Endothelial cell (in vitro differentiated cells): ENCODE data around the gene PDIA5. TPM values are rescaled to one million over a fixed set of nuclear protein-coding genes. Genes with fewer than 3 reads are reported as not detected.
A peak's percentile ranks its signal among the peaks of the same experiment; 100 is the strongest.

Source experiments
- DNase-seq: peaks from one replicate; pipeline ENCODE4 v3.0.0; 2021; ENCODE audit warnings: low spot score
- H3K27ac Mint-ChIP-seq: one replicate; pipeline ENCODE4 v1.8.0; 2021; ENCODE audit warnings: mixed read lengths, inconsistent platforms; ENCODE audit not compliant: unreplicated experiment
- H3K27me3 Mint-ChIP-seq: one replicate; pipeline ENCODE4 v1.8.0; 2021; ENCODE audit warnings: mild to moderate bottlenecking, moderate library complexity, mixed read lengths, inconsistent platforms; ENCODE audit not compliant: unreplicated experiment
- H3K36me3 Mint-ChIP-seq: one replicate; pipeline ENCODE4 v1.8.0; 2021; ENCODE audit warnings: mild to moderate bottlenecking, low read depth, mixed read lengths, inconsistent platforms; ENCODE audit not compliant: unreplicated experiment
- H3K4me1 Mint-ChIP-seq: one replicate; pipeline ENCODE4 v1.8.0; 2021; ENCODE audit warnings: mild to moderate bottlenecking, mixed read lengths, inconsistent platforms; ENCODE audit not compliant: unreplicated experiment
- H3K4me3 Mint-ChIP-seq: one replicate; pipeline ENCODE4 v1.8.0; 2021; ENCODE audit warnings: mild to moderate bottlenecking, mixed read lengths, inconsistent platforms; ENCODE audit not compliant: unreplicated experiment
- H3K9me3 Mint-ChIP-seq: one replicate; pipeline ENCODE4 v1.8.0; 2021; ENCODE audit warnings: mixed read lengths, inconsistent platforms; ENCODE audit not compliant: unreplicated experiment
- total RNA-seq: library from RNA; stranded (reverse); fragmentation: NEBNext Ultra II Directional; extraction: Animal tissue kit (Norgen Biotek cat#: 25700); gene quantifications from one replicate; pipeline ENCODE4 v1.2.1, GENCODE V29; 2021; ENCODE audit not compliant: unreplicated experiment
- TF ChIP-seq, protein P1 (sequence below): fragments of 200-600 bp; sonication (generic); IDR thresholded peaks from one replicate; pipeline ENCODE4 v1.5.0; 2021; ENCODE audit warnings: antibody characterized with exemption; ENCODE audit not compliant: unreplicated experiment

Gene PDIA5
- total RNA-seq, 1 donor from 2014 or later = 32.8 TPM

- TF ChIP-seq, protein P1, sequence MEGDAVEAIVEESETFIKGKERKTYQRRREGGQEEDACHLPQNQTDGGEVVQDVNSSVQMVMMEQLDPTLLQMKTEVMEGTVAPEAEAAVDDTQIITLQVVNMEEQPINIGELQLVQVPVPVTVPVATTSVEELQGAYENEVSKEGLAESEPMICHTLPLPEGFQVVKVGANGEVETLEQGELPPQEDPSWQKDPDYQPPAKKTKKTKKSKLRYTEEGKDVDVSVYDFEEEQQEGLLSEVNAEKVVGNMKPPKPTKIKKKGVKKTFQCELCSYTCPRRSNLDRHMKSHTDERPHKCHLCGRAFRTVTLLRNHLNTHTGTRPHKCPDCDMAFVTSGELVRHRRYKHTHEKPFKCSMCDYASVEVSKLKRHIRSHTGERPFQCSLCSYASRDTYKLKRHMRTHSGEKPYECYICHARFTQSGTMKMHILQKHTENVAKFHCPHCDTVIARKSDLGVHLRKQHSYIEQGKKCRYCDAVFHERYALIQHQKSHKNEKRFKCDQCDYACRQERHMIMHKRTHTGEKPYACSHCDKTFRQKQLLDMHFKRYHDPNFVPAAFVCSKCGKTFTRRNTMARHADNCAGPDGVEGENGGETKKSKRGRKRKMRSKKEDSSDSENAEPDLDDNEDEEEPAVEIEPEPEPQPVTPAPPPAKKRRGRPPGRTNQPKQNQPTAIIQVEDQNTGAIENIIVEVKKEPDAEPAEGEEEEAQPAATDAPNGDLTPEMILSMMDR = no peak
- Mint-ChIP-seq H3K9me3 (no peaks in the 10 kb centered on the region), H3K27me3 (peaks cover 8% of the 10 kb centered on the region), H3K36me3 (peaks cover 56% of the 10 kb centered on the region), H3K4me3 (no peak overlapping the region), H3K4me1 (peaks cover 4% of the 10 kb centered on the region), H3K27ac (no peak overlapping the region)
- no peak for DNase-seq
Measured at GRCh38 chr3:123147754-123148535, 81.1 kb downstream of the PDIA5 start.

- Mint-ChIP-seq H3K27ac (peak overlapping the region; percentile 31), H3K4me3 (peak overlapping the region; percentile 63)
Measured at GRCh38 chr3:123148772-123149171, 81.9 kb downstream of the PDIA5 start.

DNA sequence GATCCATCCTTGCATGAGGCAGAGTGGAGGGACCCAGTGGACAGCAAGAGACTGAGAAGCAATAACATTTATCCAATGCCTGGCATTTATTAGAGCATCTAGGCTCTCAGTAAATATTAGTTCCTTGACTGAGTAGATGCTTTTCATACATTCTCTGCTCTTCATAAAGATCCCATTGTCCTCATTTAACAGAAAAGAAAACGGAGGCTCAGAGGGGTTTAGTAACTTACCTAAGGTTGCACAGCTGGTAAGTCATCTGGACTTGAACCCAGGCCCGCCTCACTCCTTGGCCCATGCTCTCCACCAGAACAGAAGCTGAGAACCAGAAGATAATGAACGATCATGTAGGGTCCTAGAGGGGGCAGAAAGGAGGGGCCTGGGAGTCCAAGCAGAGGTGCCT, 82.7 kb downstream of the PDIA5 start:
- no peak for DNase-seq
- TF ChIP-seq, protein P1 = no peak
- H3K27ac Mint-ChIP-seq = no peak overlapping the region
- H3K27me3 Mint-ChIP-seq = peaks cover 10% of the 10 kb centered on the region
- peak overlapping the region; percentile 81 for H3K4me3 Mint-ChIP-seq
- H3K36me3 Mint-ChIP-seq = peaks cover 62% of the 10 kb centered on the region
- no peaks in the 10 kb centered on the region for H3K9me3 Mint-ChIP-seq
- H3K4me1 Mint-ChIP-seq = peaks cover 11% of the 10 kb centered on the region

More at GRCh38 chr3:123148772-123149171, 81.9 kb downstream of the PDIA5 start:
- peaks cover 62% of the 10 kb centered on the region for H3K36me3 Mint-ChIP-seq
- peaks cover 10% of the 10 kb centered on the region for H3K27me3 Mint-ChIP-seq
- no peaks in the 10 kb centered on the region for H3K9me3 Mint-ChIP-seq
- peaks cover 7% of the 10 kb centered on the region for H3K4me1 Mint-ChIP-seq
- no peak for DNase-seq
- TF ChIP-seq, protein P1 = no peak

DNA sequence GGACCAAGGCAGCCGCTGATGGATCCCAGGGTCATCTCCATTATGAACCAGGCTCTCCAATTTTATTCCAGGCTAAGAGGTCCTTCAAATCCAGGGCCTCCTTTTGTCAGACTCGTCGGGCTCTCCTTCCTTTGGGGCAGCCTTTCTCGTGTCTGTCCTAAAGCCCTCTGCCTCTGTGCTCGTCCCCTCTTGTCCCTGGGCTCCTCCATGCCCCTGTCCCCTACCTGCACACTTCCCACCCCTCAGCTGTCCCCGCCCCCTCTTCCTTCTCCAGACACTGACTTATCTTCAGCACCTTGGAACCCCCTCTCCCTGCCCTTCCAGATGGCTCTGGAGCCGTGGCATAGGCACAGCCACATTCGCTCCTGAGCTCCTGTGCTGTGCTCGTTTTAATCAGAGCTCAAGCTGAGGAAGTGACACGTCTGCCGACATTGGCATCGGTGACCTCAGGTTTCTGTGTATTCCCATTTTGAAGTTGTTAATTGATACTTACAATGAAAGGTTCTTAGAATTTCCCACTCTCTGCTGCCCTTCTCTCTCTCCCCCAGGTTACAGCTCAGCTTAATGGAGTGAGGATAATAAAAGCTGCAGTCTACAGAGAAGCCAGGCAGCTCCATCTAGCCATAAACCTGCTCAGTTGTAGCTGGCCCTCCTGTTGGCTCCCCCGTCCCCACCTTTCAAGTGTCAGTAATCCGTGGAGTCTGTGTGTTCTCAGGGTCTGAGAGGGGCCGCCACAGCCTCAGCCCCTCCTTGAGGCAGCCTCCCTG, 83.8 kb downstream of the PDIA5 start:
- TF ChIP-seq, protein P1 = no peak
- DNase-seq = no peak
- peaks cover 13% of the 10 kb centered on the region for H3K27me3 Mint-ChIP-seq
- H3K36me3 Mint-ChIP-seq = peaks cover 65% of the 10 kb centered on the region
- H3K4me1 Mint-ChIP-seq = peaks cover 17% of the 10 kb centered on the region
- H3K27ac Mint-ChIP-seq = no peak overlapping the region
- no peaks in the 10 kb centered on the region for H3K9me3 Mint-ChIP-seq
- no peak overlapping the region for H3K4me3 Mint-ChIP-seq
